Femur (tissue), 1 donor: ENCODE results near the gene CFDP1.
A peak's percentile ranks its signal among the peaks of the same experiment; 100 is the strongest.

Source experiments
- DNase-seq: peaks from one replicate; pipeline ENCODE4 v3.0.0-alpha.2; 2017

Gene CFDP1

GRCh38 chr16:75432828-75433731 is at the start of gene CFDP1:
TSS of gene CFDP1 (minus strand) at chr16:75433503. CDS start at chr16:75433352, 151 bp downstream.
- DNase-seq: peak; percentile 97

GRCh38 chr16:75482434-75483205 is 49.3 kb upstream of the CFDP1 start:
- no peak for DNase-seq

DNA sequence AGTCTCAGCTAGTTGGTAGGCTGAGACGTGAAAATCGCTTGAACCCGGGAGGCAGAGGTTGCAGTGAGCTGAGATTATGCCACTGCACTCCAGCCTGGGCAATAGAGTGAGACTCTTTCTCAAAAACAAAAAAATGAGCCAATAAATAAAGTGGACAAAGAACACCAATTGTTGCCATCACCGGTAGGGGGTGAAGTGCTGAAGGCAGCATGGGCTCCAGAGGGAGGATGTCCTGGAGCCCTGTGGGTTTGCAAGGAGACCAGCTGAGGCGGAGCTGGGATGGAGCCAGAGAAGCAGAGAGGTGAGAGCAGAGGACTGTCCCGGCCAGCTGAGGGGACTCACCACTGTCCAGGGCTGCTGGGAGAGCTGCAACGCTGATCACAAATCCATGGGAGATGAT is 48.2 kb upstream of the CFDP1 start:
- DNase-seq: no peak

DNA sequence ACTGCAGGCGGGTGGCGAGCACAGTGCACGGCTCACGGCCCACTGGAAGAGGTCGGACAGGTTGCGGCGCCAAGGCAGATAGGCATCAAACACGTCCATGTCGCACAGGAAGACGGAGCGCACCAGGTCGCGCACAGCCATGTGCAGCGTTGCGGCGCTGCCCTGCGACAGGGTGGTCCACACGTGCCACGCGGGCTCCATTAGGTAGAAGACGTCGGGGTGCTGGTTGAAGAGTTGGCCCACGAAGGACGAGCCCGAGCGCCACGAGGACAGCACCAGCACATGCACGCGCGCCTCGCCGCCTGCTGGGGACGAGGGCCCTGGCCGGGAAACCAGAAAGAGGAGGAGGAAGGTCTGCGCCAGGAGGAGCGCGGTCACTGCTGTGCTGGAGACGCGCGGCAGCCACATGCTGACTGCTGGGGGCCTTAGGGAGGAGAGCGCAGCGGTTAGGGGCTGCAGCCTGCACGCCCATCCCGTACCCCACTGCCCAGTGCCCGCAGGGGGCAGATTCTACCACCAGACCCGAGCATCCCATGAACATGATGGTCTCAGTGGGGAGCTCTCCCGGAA is 46.2 kb upstream of the CFDP1 start:
- no peak for DNase-seq

- DNase-seq: no peak
These were observed 45.4 kb upstream of the CFDP1 start for GRCh38 chr16:75478480-75479345.

GRCh38 chr16:75477680-75478473 is 44.6 kb upstream of the CFDP1 start:
- no peak for DNase-seq

GRCh38 chr16:75476817-75477216 is 43.5 kb upstream of the CFDP1 start:
- DNase-seq: no peak

DNA sequence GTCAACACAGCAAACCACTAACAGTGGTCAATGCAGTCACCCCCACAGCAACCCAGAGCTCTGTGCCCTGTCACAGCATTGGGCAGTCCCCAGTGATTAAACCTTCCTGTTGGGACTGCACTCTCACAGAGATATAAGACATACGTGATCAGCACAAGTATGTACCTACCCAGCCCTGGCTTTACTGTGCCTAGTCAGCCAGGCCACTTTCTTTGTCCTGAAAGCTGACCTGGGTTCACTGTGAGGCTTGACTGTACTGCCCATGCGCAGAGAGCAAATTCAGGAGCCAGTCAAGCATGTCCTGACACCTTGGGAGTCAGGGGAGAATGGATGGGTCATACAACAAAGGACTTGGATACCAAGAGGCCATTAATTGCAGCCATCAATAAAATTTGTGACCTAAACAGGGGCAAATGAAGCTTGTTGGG is 42.1 kb upstream of the CFDP1 start:
- DNase-seq: no peak

GRCh38 chr16:75472908-75473877 is 39.9 kb upstream of the CFDP1 start:
- no peak for DNase-seq

DNA sequence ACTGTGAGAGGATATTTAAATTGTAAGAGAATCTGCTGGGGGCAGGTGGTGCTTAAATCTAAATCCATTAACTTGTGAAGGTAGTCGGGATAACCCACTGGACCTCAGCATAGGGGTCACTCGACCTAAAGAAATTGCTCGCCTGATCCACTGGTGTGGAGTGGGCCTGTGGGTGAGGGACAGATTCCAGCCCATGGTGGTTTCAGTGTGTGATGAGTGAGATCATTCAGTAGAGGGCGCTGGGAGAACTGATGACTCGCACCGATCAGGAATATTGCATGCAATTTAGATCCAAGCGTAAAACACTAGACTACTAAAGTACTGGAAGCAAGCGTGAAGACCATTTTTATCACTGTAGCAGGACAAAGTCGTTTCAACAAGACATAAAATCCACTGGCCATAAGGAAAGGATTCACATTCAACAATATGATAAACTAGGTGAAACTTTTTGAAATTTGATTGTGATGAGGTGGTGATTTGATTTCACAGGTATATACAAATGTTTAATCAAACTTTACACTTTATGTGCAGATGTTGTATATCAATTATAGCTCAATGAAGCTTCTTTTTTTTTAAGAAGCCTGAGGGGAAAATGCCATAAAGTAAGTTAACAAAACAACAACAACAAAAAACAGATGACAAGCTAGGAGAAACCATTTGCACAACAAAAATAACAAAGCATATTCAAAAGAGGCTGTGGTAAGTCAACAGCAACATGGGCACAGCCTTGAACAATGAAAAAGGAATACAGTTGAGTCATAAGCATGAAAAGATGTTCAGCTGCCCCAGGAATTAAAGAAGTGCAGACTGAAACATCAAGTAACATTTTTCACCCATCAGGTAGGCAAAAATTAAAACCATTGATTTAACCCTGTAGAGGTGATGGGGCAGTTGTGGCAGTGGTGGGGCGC is 38.7 kb upstream of the CFDP1 start:
- DNase-seq: peak; percentile 69

- no peak for DNase-seq
These were observed 33.5 kb upstream of the CFDP1 start for GRCh38 chr16:75466760-75467159.

DNA sequence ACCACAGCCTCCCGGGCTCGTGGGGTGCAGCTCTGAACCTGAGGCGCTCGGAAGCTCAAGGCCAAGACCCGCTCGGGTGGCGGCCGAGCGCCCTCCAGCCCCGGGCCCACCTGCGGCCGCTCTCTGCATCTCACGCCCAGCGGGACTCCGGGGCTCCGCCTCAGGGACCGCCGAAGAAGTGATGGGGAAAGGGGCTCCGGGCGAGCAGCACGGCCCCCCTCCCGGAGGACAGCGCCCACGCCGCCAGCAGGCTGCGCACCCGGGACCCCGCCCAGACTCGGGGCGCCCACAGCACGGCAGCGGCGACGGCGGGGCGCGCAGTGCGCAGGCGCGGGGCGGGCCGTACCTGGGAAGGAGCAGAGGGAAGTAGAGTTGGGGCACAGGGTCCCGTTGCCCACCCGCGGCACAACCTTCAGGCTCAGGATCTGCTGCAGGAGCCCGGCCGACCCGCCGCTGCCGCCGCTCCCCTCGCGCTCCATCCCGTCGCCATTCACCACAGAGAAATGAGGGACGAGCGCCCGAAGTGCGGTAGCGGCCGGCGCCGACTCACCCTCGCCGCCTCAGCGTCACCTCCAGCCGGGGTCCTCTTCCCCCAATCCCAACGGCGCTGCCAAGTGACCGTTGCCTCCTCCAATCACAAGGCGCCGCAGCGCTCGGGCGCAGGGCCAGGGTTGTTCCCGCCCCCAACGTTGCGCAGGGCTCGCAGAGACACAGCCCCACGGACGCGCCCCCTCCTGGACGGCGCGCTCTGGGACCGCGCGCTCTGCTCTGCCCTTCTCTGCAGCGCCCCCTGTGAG is 31.0 kb upstream of the CFDP1 start, which contains the start of gene TMEM170A:
TSS of gene TMEM170A (minus strand) at position 568 of the 797 bp plus-strand sequence. CDS start at position 479, 89 bp downstream.
- DNase-seq: peak; percentile 100

GRCh38 chr16:75463389-75464121 is 30.3 kb upstream of the CFDP1 start:
- DNase-seq: peak; percentile 67

DNA sequence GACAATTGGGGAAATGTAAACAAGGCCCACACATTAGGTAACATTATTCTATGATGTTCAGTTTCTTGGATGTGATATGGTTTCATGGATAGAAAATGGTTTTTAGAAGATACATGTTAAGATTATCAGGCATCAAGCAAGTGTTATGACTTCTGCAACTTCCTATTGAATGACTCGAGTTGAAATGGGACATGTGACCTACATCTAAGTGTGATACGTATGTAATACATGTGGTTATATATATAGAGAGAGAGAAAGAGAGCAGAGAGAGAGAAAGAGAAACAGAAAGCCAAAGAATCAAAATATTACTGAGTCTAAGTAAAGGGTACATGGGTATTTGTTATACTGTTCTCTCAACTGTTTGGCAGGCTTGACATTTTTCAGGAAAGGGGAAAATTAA is 29.5 kb upstream of the CFDP1 start:
- DNase-seq: no peak

GRCh38 chr16:75461575-75461974 is 28.3 kb upstream of the CFDP1 start:
- DNase-seq: no peak

GRCh38 chr16:75460446-75460845 is 27.1 kb upstream of the CFDP1 start:
- peak; percentile 81 for DNase-seq

DNA sequence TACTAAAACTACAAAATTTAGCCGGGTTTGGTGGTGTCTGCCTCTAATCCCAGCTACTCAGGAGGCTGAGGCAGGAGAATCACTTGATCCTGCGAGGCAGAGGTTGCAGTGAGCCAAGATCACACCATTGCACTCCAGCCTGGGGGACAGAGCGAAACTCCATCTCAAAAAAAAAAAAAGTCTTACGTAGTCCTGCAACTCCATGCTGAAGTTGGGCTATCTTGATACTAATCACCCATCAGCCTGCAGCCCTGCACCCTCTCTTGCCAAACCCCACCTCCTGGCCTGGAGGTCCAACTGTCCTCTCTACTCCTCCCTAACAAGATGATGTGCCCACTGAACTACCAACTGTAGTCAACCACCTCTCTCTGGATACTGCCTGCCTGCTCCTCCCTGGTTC is 26.4 kb upstream of the CFDP1 start:
- DNase-seq: no peak

DNA sequence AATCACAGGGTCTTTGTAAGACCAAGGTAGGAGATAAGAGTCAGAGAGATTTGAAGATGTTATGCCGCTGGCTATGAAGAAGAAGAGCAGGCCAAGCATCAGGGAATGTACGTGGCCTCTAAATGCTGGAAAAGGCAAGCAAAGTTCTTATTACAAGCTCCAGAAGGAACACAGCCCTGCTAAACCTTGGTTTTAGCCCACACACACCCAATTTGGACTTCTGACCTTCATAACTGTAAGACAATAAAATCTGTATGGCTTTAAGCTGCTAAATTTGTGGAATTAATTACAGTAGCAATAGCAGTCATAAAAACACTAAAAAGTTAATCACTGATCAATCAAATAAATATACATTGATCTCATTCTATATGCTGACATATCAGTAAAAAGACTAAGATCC is 25.1 kb upstream of the CFDP1 start:
- no peak for DNase-seq
